ENCODE measurements around the gene RAPSN. TPM values are rescaled to one million over a fixed set of nuclear protein-coding genes. Genes with fewer than 3 reads are reported as not detected.

RAPSN gene
- total and polyA plus RNA-seq, 2 of the 8 experiments (the other 6 are each of a cell fraction or from before 2014, with no cell fraction given), result 0.06 to 0.34 TPM

DNA sequence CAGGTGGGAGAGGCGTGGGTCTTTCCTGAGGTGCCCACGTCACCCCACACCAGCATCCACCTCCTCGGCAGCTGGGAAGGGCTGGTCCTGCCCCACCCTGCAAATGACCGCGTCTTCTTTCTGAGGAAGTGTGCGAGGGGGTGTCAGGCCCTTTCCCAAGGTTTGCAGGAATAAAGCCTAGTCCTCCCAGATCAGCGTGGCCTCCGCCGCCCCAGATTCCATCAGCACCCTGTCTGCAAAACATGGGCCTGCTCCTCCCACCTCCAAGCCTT, 55.0 kb downstream of the RAPSN start:
- TF ChIP-seq TAF7 (optimal IDR thresholded peaks at IDR 0.05; ENCODE audit: borderline replicate concordance, low read depth, low read length) (no peak), MAFK (IDR thresholded peaks at IDR 0.05; ENCODE audit: low read depth, low read length) (no peak), POLR2A (IDR thresholded peaks at IDR 0.05; ENCODE audit: control extremely low read depth in 1 of 2, low read depth in 2 of 2, low read length in 2 of 2) (no peak), KDM4A (IDR thresholded peaks at IDR 0.05; ENCODE audit: low read depth, low read length, severe bottlenecking) (no peak), CBX8 (IDR thresholded peaks at IDR 0.05; ENCODE audit: borderline replicate concordance, low read depth, low read length) (no peak), YY1 (IDR thresholded peaks at IDR 0.05; ENCODE audit: low read depth, low read length) (no peak), JUN (IDR thresholded peaks at IDR 0.05; ENCODE audit: low read depth, low read length) (no peak), POLR2AphosphoS5 (IDR thresholded peaks at IDR 0.05; ENCODE audit: low read depth, low read length) (no peak), RNF2 (IDR thresholded peaks at IDR 0.05; ENCODE audit: borderline replicate concordance, low read depth, low read length, missing control alignments, poor library complexity, severe bottlenecking) (no peak), ASH2L (IDR thresholded peaks at IDR 0.05; ENCODE audit: low read length) (no peak), TCF12 (IDR thresholded peaks at IDR 0.05; ENCODE audit: low read depth, low read length) (no peak), EGR1 (IDR thresholded peaks at IDR 0.05; ENCODE audit: borderline replicate concordance, low read depth, low read length) (no peak), TAF1 (IDR thresholded peaks at IDR 0.05; ENCODE audit: low read depth, low read length) (no peak), RBBP5 (IDR thresholded peaks at IDR 0.05; ENCODE audit: borderline replicate concordance, low read depth, low read length) (no peak)
- TF ChIP-seq, protein P1, sequence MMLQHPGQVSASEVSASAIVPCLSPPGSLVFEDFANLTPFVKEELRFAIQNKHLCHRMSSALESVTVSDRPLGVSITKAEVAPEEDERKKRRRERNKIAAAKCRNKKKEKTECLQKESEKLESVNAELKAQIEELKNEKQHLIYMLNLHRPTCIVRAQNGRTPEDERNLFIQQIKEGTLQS (IDR thresholded peaks at IDR 0.05; ENCODE audit: insufficient read depth, low read depth, low read length), result no peak
- Histone ChIP-seq H2BK15ac (ENCODE audit: low read length) (no peak overlapping the region), H3K23ac (ENCODE audit: insufficient read length) (no peak overlapping the region), H3K4me1 (replicated peaks in 1 of 4; ENCODE audit: control insufficient read depth in 3 of 4, insufficient read depth in 4 of 4, low read length in 3 of 4) (peaks cover 0 to 7% (median 3%) of the 10 kb centered on the region in 4 experiments; a peak in 2 of 7 replicates), H3K27me3 (replicated peaks in 1 of 4; ENCODE audit: control insufficient read depth in 3 of 4, extremely low read depth in 1 of 4, insufficient read depth in 3 of 4, low read length in 3 of 4) (no peaks in the 10 kb centered on the region), H3K18ac (ENCODE audit: extremely low read depth, low read length) (0 out of 2 replicates have a peak overlapping the region, but pooled peaks have one; percentile 60), H3K4me2 (ENCODE audit: insufficient read depth in 1 of 2, low read depth in 2 of 2, low read length in 2 of 2) (no peak overlapping the region), H3K23me2 (ENCODE audit: low read depth, low read length) (no peaks in the 10 kb centered on the region), H2BK5ac (ENCODE audit: low read depth, low read length) (peak overlapping the region; percentile 7; the same call in 1 of the 2 replicates), H3K79me2 (ENCODE audit: control insufficient read depth in 1 of 2, insufficient read depth in 2 of 2, low read length in 2 of 2) (no peaks in the 10 kb centered on the region), H3K36me3 (ENCODE audit: control insufficient read depth in 2 of 4, insufficient read depth in 4 of 4, low read length in 3 of 4) (no peaks in the 10 kb centered on the region), H3K9ac (replicated peaks in 1 of 4; ENCODE audit: extremely low read depth in 1 of 4, low read depth in 3 of 4, low read length in 3 of 4) (no peak overlapping the region), H3K4ac (replicated peaks; ENCODE audit: insufficient read length, low read depth, low read length) (no peak overlapping the region), H3K4me3 (ENCODE audit: extremely low read depth in 1 of 4, insufficient read depth in 2 of 4, low read depth in 3 of 4, low read length in 4 of 4) (no peak overlapping the region), H2AFZ (ENCODE audit: low read length) (0 out of 2 replicates have a peak overlapping the region, but pooled peaks have one; percentile 29), H2AK5ac (ENCODE audit: low read depth, low read length) (no peak overlapping the region), H4K91ac (replicated peaks; ENCODE audit: insufficient read length, low read length) (no peak overlapping the region), H2BK12ac (ENCODE audit: low read depth, low read length) (no peak overlapping the region), H2BK20ac (ENCODE audit: low read length) (no peak overlapping the region), H3K27ac (ENCODE audit: low read depth, low read length) (no peak overlapping the region), H4K20me1 (replicated peaks in 1 of 2; ENCODE audit: control insufficient read depth in 1 of 2, insufficient read depth in 2 of 2, low read length in 2 of 2) (no peaks in the 10 kb centered on the region), H2BK120ac (replicated peaks; ENCODE audit: low read depth, low read length) (no peak overlapping the region), H3K9me3 (ENCODE audit: insufficient read depth in 2 of 2, low read depth in 1 of 2, low read length in 1 of 2) (no peaks in the 10 kb centered on the region), H4K5ac (ENCODE audit: insufficient read length, low read depth, low read length) (no peak overlapping the region), H4K8ac (ENCODE audit: extremely low read depth, insufficient read depth, low read length) (no peak overlapping the region), H3K79me1 (ENCODE audit: low read depth, low read length) (no peaks in the 10 kb centered on the region), H3K56ac (replicated peaks; ENCODE audit: insufficient read length, low read depth, low read length) (no peak overlapping the region), H3K14ac (ENCODE audit: insufficient read length) (no peak overlapping the region)
- DNase-seq (ENCODE audit: low read depth in 1 of 2, low spot score in 2 of 2), result no peak
- CTCF ChIA-PET (ENCODE audit: partially characterized antibody), result interaction anchor here (1.0 to 10.7 kb wide), 6 partner anchors 11 to 61 kb away, joined by 3 to 78 read pairs (median 6); partner anchors contain the start of gene SPI1
- POLR2A ChIA-PET (ENCODE audit: partially characterized antibody), result interaction anchor here (0.7 to 1.6 kb wide), 4 partner anchors 11 to 20 kb away, joined by 3 to 5 read pairs (median 4); partner anchors contain the start of gene SLC39A13
- no peak for FAIRE-seq
- WGBS, 2 experiments (ENCODE audit: extremely low coverage in 1 of 2, insufficient coverage in 1 of 2, insufficient read length in 1 of 2, insufficient replicate concordance in 2 of 2, low coverage in 1 of 2, low lambda C conversion rate in 2 of 2, missing lambda C conversion rate in 1 of 2), result 93% methylated on average over 9 of the region's 9 CpGs; no CpG with 5 or more reads in 1 of the 2 experiments
